ENCODE results near the gene PARG.

GRCh38 chr10:49834976-49835375 is 106.9 kb downstream of the PARG start:
- no peak for TF ChIP-seq POLR2A (IDR thresholded peaks at IDR 0.05)
- TF ChIP-seq, protein P1, sequence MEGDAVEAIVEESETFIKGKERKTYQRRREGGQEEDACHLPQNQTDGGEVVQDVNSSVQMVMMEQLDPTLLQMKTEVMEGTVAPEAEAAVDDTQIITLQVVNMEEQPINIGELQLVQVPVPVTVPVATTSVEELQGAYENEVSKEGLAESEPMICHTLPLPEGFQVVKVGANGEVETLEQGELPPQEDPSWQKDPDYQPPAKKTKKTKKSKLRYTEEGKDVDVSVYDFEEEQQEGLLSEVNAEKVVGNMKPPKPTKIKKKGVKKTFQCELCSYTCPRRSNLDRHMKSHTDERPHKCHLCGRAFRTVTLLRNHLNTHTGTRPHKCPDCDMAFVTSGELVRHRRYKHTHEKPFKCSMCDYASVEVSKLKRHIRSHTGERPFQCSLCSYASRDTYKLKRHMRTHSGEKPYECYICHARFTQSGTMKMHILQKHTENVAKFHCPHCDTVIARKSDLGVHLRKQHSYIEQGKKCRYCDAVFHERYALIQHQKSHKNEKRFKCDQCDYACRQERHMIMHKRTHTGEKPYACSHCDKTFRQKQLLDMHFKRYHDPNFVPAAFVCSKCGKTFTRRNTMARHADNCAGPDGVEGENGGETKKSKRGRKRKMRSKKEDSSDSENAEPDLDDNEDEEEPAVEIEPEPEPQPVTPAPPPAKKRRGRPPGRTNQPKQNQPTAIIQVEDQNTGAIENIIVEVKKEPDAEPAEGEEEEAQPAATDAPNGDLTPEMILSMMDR (IDR thresholded peaks at IDR 0.05), result no peak
